Measurements from ENCODE around the gene BACH1. TPM values are rescaled to one million over a fixed set of nuclear protein-coding genes. Genes with fewer than 3 reads are reported as not detected.

The BACH1 gene
- polyA plus RNA-seq, 1 of the 3 experiments (the other 2 are of a cell fraction): 18.1 TPM

DNA sequence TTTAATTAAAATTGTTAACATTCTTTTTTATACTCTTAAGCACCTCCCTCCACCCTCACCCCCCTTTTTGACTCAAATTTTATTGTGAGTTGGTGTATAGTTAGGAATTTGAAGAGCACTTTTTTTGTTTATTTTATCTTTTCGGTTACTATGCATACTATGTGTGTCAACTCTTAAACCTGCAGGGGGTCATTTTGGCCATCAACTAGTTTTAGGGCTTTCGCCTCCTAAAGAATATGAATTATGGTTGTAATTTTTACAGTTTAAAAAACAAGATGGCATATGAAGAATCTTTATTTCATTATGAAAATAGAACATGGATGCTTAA is 9.7 kb downstream of the BACH1 start:
- Histone ChIP-seq H3K9me2 (no peaks in the 10 kb centered on the region), H3K4me2 (no peak overlapping the region), H4K20me1 (ENCODE audit: insufficient read depth) (peaks cover 98% of the 10 kb centered on the region), H3K36me3 (replicated peaks in 1 of 2; ENCODE audit: control insufficient read depth in 1 of 2, insufficient read depth in 2 of 2, low read length in 1 of 2) (peaks cover 6 to 50% of the 10 kb centered on the region in 2 experiments), H3K27me3 (ENCODE audit: insufficient read depth) (no peaks in the 10 kb centered on the region), H3K79me2 (ENCODE audit: insufficient read depth) (peaks cover 100% of the 10 kb centered on the region), H3K9me3 (no peaks in the 10 kb centered on the region), H3F3A (replicated peaks; ENCODE audit: insufficient read depth) (no peaks in the 10 kb centered on the region), H3K27ac (ENCODE audit: low read depth in 2 of 2, low read length in 1 of 2) (no peak overlapping the region), H3K4me3 (ENCODE audit: low read depth in 2 of 2, low read length in 1 of 2) (no peak overlapping the region), H3K4me1 (ENCODE audit: control insufficient read depth in 1 of 2, insufficient read depth in 2 of 2, low read depth in 1 of 2, low read length in 1 of 2) (peaks cover 0 to 38% of the 10 kb centered on the region in 2 experiments; a peak in 2 of 4 replicates), H2AFZ (ENCODE audit: low read depth) (no peak overlapping the region), H3K9ac (no peak overlapping the region)
- WGBS (ENCODE audit: low lambda C conversion rate): 91% methylated on average over 2 of the region's 2 CpGs
- TF ChIP-seq POLR2AphosphoS5 (IDR thresholded peaks at IDR 0.05; ENCODE audit: low read depth, low read length) (no peak), CHD2 (IDR thresholded peaks at IDR 0.05; ENCODE audit: low read length, partially characterized antibody) (no peak), RFX5 (IDR thresholded peaks at IDR 0.05; ENCODE audit: low read length) (no peak), NFIC (IDR thresholded peaks at IDR 0.05; ENCODE audit: borderline replicate concordance) (no peak), USF2 (IDR thresholded peaks at IDR 0.05; ENCODE audit: borderline replicate concordance, low read depth, low read length) (no peak), MEF2A (IDR thresholded peaks at IDR 0.05; ENCODE audit: borderline replicate concordance, low read depth) (no peak), EZH2phosphoT487 (IDR thresholded peaks at IDR 0.05; ENCODE audit: borderline replicate concordance, low read depth) (no peak), MXI1 (IDR thresholded peaks at IDR 0.05; ENCODE audit: low read depth, low read length) (no peak), SMC3 (IDR thresholded peaks at IDR 0.05; ENCODE audit: low read depth, low read length) (no peak), TCF12 (IDR thresholded peaks at IDR 0.05) (no peak), RXRA (IDR thresholded peaks at IDR 0.05; ENCODE audit: borderline replicate concordance, low read depth) (no peak), RCOR1 (IDR thresholded peaks at IDR 0.05; ENCODE audit: low read length) (no peak), IRF3 (IDR thresholded peaks at IDR 0.05; ENCODE audit: low read depth, low read length) (no peak)
- TF ChIP-seq, protein P1, sequence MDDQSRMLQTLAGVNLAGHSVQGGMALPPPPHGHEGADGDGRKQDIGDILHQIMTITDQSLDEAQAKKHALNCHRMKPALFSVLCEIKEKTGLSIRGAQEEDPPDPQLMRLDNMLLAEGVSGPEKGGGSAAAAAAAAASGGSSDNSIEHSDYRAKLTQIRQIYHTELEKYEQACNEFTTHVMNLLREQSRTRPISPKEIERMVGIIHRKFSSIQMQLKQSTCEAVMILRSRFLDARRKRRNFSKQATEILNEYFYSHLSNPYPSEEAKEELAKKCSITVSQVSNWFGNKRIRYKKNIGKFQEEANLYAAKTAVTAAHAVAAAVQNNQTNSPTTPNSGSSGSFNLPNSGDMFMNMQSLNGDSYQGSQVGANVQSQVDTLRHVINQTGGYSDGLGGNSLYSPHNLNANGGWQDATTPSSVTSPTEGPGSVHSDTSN (IDR thresholded peaks at IDR 0.05): no peak
- TF ChIP-seq, protein P2, sequence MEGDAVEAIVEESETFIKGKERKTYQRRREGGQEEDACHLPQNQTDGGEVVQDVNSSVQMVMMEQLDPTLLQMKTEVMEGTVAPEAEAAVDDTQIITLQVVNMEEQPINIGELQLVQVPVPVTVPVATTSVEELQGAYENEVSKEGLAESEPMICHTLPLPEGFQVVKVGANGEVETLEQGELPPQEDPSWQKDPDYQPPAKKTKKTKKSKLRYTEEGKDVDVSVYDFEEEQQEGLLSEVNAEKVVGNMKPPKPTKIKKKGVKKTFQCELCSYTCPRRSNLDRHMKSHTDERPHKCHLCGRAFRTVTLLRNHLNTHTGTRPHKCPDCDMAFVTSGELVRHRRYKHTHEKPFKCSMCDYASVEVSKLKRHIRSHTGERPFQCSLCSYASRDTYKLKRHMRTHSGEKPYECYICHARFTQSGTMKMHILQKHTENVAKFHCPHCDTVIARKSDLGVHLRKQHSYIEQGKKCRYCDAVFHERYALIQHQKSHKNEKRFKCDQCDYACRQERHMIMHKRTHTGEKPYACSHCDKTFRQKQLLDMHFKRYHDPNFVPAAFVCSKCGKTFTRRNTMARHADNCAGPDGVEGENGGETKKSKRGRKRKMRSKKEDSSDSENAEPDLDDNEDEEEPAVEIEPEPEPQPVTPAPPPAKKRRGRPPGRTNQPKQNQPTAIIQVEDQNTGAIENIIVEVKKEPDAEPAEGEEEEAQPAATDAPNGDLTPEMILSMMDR (IDR thresholded peaks at IDR 0.05): no peak
- POLR2A ChIA-PET: no interaction called here
- CTCF ChIA-PET: no interaction called here
- DNase-seq: no peak
